ENCODE results near the gene IGDCC3.

DNA sequence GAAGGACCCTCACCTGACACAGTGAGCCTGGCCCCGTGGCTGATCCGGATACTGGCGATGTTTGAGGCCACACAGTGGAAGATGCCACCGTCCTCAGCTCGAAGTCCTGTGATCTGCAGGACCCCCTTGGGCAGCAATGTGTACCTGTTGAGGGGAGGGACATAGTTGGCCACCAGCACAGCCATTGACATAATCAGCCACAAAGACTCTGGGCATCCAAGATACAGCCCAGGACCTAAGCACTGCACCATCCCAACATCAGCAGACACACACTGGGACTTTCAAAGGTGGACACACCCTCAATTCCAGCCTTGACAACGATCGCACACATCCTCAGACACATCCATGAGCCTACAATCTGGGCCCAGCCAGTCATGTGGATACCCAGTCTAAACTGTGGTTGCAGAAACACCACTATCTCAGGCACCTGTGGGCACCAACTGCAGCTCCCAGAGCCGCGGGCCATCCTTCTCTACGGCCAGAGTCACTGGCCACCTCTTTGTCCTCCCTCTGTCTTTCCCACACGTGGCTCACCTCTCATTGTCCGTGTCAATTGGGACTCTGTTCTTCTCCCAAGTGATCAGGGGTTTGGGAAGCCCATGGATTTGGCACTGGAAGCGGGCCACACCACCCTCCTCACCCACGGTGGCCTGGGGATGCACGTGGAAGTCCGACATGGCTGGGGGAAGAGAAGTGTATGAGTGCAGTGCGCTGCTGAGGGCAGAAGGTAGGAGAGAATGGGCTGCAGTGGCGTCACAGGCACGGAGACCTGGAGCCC lies 42.3 kb downstream of the IGDCC3 start:
- no peak for TF ChIP-seq CTCF (IDR thresholded peaks at IDR 0.05; ENCODE audit: low read depth, low read length)
- TF ChIP-seq POLR2A (IDR thresholded peaks at IDR 0.05; ENCODE audit: extremely low read depth, insufficient read length), result no peak

All from NB4 (cell line).